ENCODE data around the gene ANO6. TPM values are rescaled to one million over a fixed set of nuclear protein-coding genes. Genes with fewer than 3 reads are reported as not detected.
"Not testable (repeated sequence)": the region's sequence is repeated elsewhere in the genome, so short reads cannot be mapped to it uniquely, and the experiment has no call there.

Gene ANO6
- total and polyA plus RNA-seq, 10 donors = 2.3 to 38.5 (median 31.7) TPM

DNA sequence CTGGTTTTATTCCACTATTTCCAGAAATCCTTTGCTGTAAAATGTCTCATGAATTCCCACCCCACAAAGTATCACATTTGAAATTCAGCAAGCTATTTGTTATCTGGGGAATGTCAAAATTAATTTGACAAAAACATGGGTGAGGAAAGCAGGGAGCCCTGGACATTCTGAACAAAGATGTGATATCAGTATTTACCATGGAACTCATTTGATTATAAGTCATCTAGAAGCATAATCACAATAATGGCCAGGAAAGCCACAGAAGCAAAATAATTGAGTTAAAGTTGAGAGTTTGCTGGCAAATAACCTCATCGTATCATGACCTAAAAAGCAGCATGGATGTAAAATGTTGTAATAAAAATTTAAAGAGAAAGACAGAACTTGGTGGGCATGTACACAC lies 96.1 kb downstream of the ANO6 start:
- TF ChIP-seq POLR2AphosphoS5 (IDR thresholded peaks at IDR 0.05) = no peak
- no peak for TF ChIP-seq POLR2A (IDR thresholded peaks at IDR 0.05)
- TF ChIP-seq, protein P1, sequence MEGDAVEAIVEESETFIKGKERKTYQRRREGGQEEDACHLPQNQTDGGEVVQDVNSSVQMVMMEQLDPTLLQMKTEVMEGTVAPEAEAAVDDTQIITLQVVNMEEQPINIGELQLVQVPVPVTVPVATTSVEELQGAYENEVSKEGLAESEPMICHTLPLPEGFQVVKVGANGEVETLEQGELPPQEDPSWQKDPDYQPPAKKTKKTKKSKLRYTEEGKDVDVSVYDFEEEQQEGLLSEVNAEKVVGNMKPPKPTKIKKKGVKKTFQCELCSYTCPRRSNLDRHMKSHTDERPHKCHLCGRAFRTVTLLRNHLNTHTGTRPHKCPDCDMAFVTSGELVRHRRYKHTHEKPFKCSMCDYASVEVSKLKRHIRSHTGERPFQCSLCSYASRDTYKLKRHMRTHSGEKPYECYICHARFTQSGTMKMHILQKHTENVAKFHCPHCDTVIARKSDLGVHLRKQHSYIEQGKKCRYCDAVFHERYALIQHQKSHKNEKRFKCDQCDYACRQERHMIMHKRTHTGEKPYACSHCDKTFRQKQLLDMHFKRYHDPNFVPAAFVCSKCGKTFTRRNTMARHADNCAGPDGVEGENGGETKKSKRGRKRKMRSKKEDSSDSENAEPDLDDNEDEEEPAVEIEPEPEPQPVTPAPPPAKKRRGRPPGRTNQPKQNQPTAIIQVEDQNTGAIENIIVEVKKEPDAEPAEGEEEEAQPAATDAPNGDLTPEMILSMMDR (IDR thresholded peaks at IDR 0.05 in 8 of 11, conservative IDR thresholded peaks at IDR 0.05 in 3 of 11) = no peak
- Histone ChIP-seq H3K4me3 (no peak overlapping the region), H3K9me3 (peaks cover 0 to 17% (median 2%) of the 10 kb centered on the region in 8 donors), H3K27me3 (replicated peaks in 1 of 7) (no peaks in the 10 kb centered on the region), H3K4me1 (peaks cover 0 to 10% (median 5%) of the 10 kb centered on the region in 6 donors), H3K36me3 (peaks cover 0 to 34% (median 0%) of the 10 kb centered on the region in 6 donors), H3K27ac (no peak overlapping the region)
- 90 to 100% (median 96%) methylated on average over 1 of the region's 1 CpG for WGBS, 5 donors
- intact Hi-C loops (cut with DNase I; ENCODE audit: low total_unique reads) = no loop called here
- DNase-seq = no peak

DNA sequence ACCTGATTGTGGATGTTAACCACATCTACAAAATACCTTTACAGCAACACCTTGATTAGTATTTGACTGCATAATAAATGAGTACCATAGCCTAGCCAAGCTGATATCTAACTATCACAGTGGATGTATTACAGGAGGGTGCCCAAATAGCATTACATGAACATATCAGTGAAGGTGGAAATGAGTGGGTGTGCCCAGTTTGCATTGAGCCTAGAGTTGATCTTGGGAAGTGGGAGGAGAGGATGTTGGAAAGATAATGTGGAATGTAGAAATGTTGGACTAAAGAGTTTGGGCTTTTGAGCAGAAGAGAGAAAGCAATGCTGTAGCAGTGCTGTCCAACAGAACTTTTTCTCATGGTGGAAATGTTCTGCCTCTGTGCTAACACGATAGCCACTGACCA lies 98.9 kb downstream of the ANO6 start:
- peaks cover 0 to 22% (median 3%) of the 10 kb centered on the region in 8 donors for H3K9me3 ChIP-seq
- H3K4me1 ChIP-seq = peaks cover 0 to 9% (median 2%) of the 10 kb centered on the region in 6 donors
- no peak for TF ChIP-seq POLR2AphosphoS5 (IDR thresholded peaks at IDR 0.05)
- TF ChIP-seq, protein P1 (IDR thresholded peaks at IDR 0.05 in 8 of 11, conservative IDR thresholded peaks at IDR 0.05 in 3 of 11) = no peak
- intact Hi-C loops (cut with DNase I; ENCODE audit: low total_unique reads) = no loop called here
- WGBS, 5 donors = 93 to 98% (median 97%) methylated on average over 1 of the region's 1 CpG
- H3K27ac ChIP-seq = no peak overlapping the region
- H3K27me3 ChIP-seq (replicated peaks in 1 of 7) = no peaks in the 10 kb centered on the region
- DNase-seq = no peak
- H3K4me3 ChIP-seq = no peak overlapping the region
- H3K36me3 ChIP-seq = peaks cover 0 to 34% (median 0%) of the 10 kb centered on the region in 6 donors

DNA sequence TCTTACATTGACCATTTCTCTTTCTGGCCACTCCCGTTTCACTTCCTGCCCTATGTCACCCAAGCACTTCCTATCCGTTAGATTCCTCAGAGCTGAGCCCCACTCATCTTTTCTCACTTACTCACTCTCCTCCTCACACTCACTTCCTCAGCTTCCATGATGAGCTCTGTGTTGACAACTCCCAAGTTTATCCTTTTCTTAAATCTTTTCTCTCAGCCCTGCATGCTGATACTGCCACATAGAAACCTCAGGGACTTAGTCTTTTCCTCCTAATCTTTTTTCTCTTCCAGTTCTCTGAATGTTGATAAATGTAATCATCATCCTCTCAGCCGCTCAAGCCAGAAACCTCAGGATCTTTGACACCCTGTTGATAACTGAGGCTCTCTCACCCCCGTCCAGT lies 99.6 kb downstream of the ANO6 start:
- Histone ChIP-seq H3K27ac (no peak overlapping the region), H3K27me3 (replicated peaks in 1 of 7) (no peaks in the 10 kb centered on the region), H3K4me3 (no peak overlapping the region), H3K9me3 (peaks cover 0 to 22% (median 3%) of the 10 kb centered on the region in 8 donors), H3K36me3 (peaks cover 0 to 34% (median 0%) of the 10 kb centered on the region in 6 donors), H3K4me1 (peaks cover 0 to 2% (median 0%) of the 10 kb centered on the region in 6 donors)
- no peak for DNase-seq
- intact Hi-C loops (cut with DNase I; ENCODE audit: low total_unique reads) = no loop called here
- 88 to 94% (median 90%) methylated on average over 4 of the region's 4 CpGs for WGBS, 5 donors
- TF ChIP-seq POLR2A (IDR thresholded peaks at IDR 0.05) = no peak
- no peak for TF ChIP-seq POLR2AphosphoS5 (IDR thresholded peaks at IDR 0.05)
- TF ChIP-seq, protein P1 (IDR thresholded peaks at IDR 0.05 in 8 of 11, conservative IDR thresholded peaks at IDR 0.05 in 3 of 11) = no peak

DNA sequence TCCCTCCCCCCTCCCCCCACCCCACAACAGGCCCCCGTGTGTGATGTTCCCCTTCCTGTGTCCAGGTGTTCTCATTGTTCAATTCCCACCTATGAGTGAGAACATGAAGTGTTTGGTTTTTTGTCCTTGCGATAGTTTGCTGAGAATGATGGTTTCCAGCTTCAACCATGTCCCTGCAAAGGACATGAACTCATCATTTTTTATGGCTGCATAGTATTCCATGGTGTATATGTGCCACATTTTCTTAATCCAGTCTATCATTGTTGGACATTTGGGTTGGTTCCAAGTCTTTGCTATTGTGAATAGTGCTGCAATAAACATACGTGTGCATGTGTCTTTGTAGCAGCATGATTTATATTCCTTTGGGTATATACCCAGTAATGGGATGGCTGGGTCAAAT lies 101.4 kb downstream of the ANO6 start:
- DNase-seq; H3K4me3 ChIP-seq; H3K4me1 ChIP-seq; intact Hi-C loops (cut with DNase I; ENCODE audit: low total_unique reads); H3K27ac ChIP-seq; H3K27me3 ChIP-seq (replicated peaks in 1 of 7): not testable (repeated sequence)
- peaks cover 0 to 22% (median 3%) of the 10 kb centered on the region in 8 donors for H3K9me3 ChIP-seq
- H3K36me3 ChIP-seq = peaks cover 0 to 34% (median 0%) of the 10 kb centered on the region in 6 donors
- WGBS, 5 donors = 91 to 100% (median 96%) methylated on average over 2 to 3 of the region's 3 CpGs

DNA sequence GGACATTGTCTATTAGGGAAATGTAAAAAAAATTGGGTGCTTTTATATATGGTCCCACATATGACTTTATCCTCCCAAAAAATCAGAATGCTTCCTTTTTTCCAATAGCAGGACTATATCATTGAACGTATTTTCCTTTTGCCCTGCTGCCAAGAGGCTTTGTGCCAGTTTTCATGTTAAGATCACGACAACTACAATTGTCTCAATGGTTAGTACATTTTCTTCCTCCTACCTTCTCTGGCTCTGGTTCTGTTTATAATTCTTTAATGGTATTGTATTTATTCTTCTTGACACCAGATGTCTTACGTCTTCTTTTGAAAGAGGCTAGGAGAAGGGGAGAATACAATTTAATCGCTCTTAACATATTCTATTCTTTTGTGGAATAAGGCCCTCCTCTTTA lies 106.9 kb downstream of the ANO6 start:
- Histone ChIP-seq H3K9me3 (peaks cover 0 to 5% (median 0%) of the 10 kb centered on the region in 8 donors), H3K4me3 (no peak overlapping the region), H3K27me3 (replicated peaks in 1 of 7) (no peaks in the 10 kb centered on the region), H3K36me3 (no peaks in the 10 kb centered on the region), H3K4me1 (no peaks in the 10 kb centered on the region), H3K27ac (no peak overlapping the region)
- TF ChIP-seq POLR2A (IDR thresholded peaks at IDR 0.05) = no peak
- TF ChIP-seq, protein P1 (IDR thresholded peaks at IDR 0.05 in 8 of 11, conservative IDR thresholded peaks at IDR 0.05 in 3 of 11) = no peak
- TF ChIP-seq POLR2AphosphoS5 (IDR thresholded peaks at IDR 0.05) = no peak
- intact Hi-C loops (cut with DNase I; ENCODE audit: low total_unique reads) = no loop called here
- 86 to 96% (median 94%) methylated on average over 4 of the region's 4 CpGs for WGBS, 5 donors
- no peak for DNase-seq
